ENCODE results near the gene VWA2. TPM values are rescaled to one million over a fixed set of nuclear protein-coding genes. Genes with fewer than 3 reads are reported as not detected.

The VWA2 gene
- polyA plus RNA-seq, 1 donor from 2014 or later: not detected

- Histone ChIP-seq H3K4me3 (ENCODE audit: low read length) (no peak overlapping the region), H4K20me1 (ENCODE audit: insufficient read depth) (no peaks in the 10 kb centered on the region), H2AFZ (ENCODE audit: low read depth, low read length) (no peak overlapping the region), H3K27me3 (ENCODE audit: insufficient read depth, low read depth, low read length) (no peaks in the 10 kb centered on the region), H3K79me2 (replicated peaks; ENCODE audit: insufficient read depth, low read length) (no peaks in the 10 kb centered on the region), H3K4me2 (ENCODE audit: low read length) (no peak overlapping the region), H3K9me2 (ENCODE audit: insufficient read depth, low read length) (no peaks in the 10 kb centered on the region), H3K36me3 (ENCODE audit: insufficient read depth, low read length) (no peaks in the 10 kb centered on the region), H3K9me3 (ENCODE audit: low read length) (no peaks in the 10 kb centered on the region), H3K27ac (ENCODE audit: low read length) (no peak overlapping the region), H3F3A (ENCODE audit: insufficient read depth, low read length, poor library complexity, severe bottlenecking) (no peaks in the 10 kb centered on the region), H3K9ac (ENCODE audit: low read length) (no peak overlapping the region)
- TF ChIP-seq EZH2 (IDR thresholded peaks at IDR 0.05; ENCODE audit: borderline replicate concordance, insufficient read depth, low read length, poor library complexity, severe bottlenecking) (no peak), SMC3 (conservative IDR thresholded peaks at IDR 0.05; ENCODE audit: poor library complexity) (no peak), REST (IDR thresholded peaks at IDR 0.05; ENCODE audit: borderline replicate concordance) (no peak), POLR2AphosphoS5 (IDR thresholded peaks at IDR 0.05) (no peak), RAD21 (conservative IDR thresholded peaks at IDR 0.05) (no peak), MXI1 (conservative IDR thresholded peaks at IDR 0.05; ENCODE audit: poor library complexity, severe bottlenecking) (no peak), TAF1 (IDR thresholded peaks at IDR 0.05; ENCODE audit: low read depth) (no peak)
These were observed 6.4 kb upstream of the VWA2 start for GRCh38 chr10:114232561-114233176.

GRCh38 chr10:114233482-114233881, 5.6 kb upstream of the VWA2 start:
- Histone ChIP-seq H2AFZ (ENCODE audit: low read depth, low read length) (no peak overlapping the region), H4K20me1 (ENCODE audit: insufficient read depth) (no peaks in the 10 kb centered on the region), H3K9me2 (ENCODE audit: insufficient read depth, low read length) (no peaks in the 10 kb centered on the region), H3K4me3 (ENCODE audit: low read length) (no peak overlapping the region), H3F3A (ENCODE audit: insufficient read depth, low read length, poor library complexity, severe bottlenecking) (no peaks in the 10 kb centered on the region), H3K27ac (ENCODE audit: low read length) (no peak overlapping the region), H3K9ac (ENCODE audit: low read length) (no peak overlapping the region), H3K36me3 (ENCODE audit: insufficient read depth, low read length) (no peaks in the 10 kb centered on the region), H3K9me3 (ENCODE audit: low read length) (no peaks in the 10 kb centered on the region), H3K27me3 (ENCODE audit: insufficient read depth, low read depth, low read length) (peaks cover 8% of the 10 kb centered on the region), H3K4me2 (ENCODE audit: low read length) (no peak overlapping the region), H3K79me2 (replicated peaks; ENCODE audit: insufficient read depth, low read length) (no peaks in the 10 kb centered on the region)
- TF ChIP-seq POLR2AphosphoS5 (IDR thresholded peaks at IDR 0.05) (no peak), EP300 (conservative IDR thresholded peaks at IDR 0.05; ENCODE audit: poor library complexity, severe bottlenecking) (no peak), SMC3 (conservative IDR thresholded peaks at IDR 0.05; ENCODE audit: poor library complexity) (no peak), CTCF (IDR thresholded peaks at IDR 0.05; ENCODE audit: poor library complexity, severe bottlenecking) (no peak), TAF1 (IDR thresholded peaks at IDR 0.05; ENCODE audit: low read depth) (no peak), MXI1 (conservative IDR thresholded peaks at IDR 0.05; ENCODE audit: poor library complexity, severe bottlenecking) (no peak), RAD21 (conservative IDR thresholded peaks at IDR 0.05) (no peak), EZH2 (IDR thresholded peaks at IDR 0.05; ENCODE audit: borderline replicate concordance, insufficient read depth, low read length, poor library complexity, severe bottlenecking) (no peak), REST (IDR thresholded peaks at IDR 0.05; ENCODE audit: borderline replicate concordance) (no peak)

Data from neural cell (in vitro differentiated cells).